ENCODE results near the gene DPP6.

Gene DPP6

DNA sequence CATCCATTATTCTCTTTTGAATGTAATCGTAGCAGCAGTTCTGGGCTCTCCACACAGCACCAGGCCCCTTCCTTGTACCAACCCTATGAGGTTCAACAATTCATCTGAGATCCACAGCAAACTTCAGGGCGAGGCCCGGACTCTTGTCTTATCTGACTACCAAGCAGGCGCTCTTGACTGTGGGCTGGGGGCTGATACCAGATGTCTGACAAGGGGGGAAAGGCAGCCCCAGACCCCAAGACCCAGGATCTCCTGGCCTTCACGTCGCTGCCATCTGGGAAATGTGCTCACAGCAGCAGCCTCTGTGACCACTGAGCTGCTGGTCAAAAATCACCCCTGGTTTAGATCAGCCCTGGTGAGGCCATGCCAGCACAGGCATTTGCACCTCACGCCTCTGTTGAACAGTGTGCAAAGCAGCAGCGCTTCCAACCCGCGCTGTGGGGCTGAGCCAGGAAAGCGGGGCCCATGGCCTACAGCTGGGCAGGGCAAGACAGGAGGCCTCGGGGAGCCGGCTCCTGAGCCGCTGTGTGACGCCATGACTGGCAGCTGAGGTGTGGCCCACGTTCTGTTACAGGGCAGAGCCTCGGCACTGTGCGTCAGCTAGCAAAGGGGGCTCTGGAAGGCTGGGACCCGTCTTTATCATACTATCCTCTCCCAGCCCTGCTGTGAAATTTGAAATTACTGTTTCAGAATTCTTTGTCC is 806.8 kb downstream of the DPP6 start:
- no peak for TF ChIP-seq EZH2phosphoT487 (IDR thresholded peaks at IDR 0.05; ENCODE audit: borderline replicate concordance)
- TF ChIP-seq, protein P1, sequence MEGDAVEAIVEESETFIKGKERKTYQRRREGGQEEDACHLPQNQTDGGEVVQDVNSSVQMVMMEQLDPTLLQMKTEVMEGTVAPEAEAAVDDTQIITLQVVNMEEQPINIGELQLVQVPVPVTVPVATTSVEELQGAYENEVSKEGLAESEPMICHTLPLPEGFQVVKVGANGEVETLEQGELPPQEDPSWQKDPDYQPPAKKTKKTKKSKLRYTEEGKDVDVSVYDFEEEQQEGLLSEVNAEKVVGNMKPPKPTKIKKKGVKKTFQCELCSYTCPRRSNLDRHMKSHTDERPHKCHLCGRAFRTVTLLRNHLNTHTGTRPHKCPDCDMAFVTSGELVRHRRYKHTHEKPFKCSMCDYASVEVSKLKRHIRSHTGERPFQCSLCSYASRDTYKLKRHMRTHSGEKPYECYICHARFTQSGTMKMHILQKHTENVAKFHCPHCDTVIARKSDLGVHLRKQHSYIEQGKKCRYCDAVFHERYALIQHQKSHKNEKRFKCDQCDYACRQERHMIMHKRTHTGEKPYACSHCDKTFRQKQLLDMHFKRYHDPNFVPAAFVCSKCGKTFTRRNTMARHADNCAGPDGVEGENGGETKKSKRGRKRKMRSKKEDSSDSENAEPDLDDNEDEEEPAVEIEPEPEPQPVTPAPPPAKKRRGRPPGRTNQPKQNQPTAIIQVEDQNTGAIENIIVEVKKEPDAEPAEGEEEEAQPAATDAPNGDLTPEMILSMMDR (conservative IDR thresholded peaks at IDR 0.05; ENCODE audit: low read length) = no peak
- Histone ChIP-seq H3K4me1 (ENCODE audit: insufficient read depth, low read length, poor library complexity, severe bottlenecking) (no peaks in the 10 kb centered on the region), H3K27me3 (ENCODE audit: insufficient read depth, low read length, poor library complexity, severe bottlenecking) (no peaks in the 10 kb centered on the region), H4K20me1 (ENCODE audit: insufficient read depth, low read length, poor library complexity, severe bottlenecking) (no peaks in the 10 kb centered on the region), H3K36me3 (ENCODE audit: insufficient read depth, low read length) (no peaks in the 10 kb centered on the region), H3K9me3 (ENCODE audit: insufficient read depth, low read depth, low read length) (no peaks in the 10 kb centered on the region; the same call in 1 of the 2 replicates), H3F3A (ENCODE audit: low read depth) (no peaks in the 10 kb centered on the region), H3K9me2 (replicated peaks; ENCODE audit: low read depth, low read length) (no peaks in the 10 kb centered on the region), H3K79me2 (ENCODE audit: insufficient read depth, low read length) (no peaks in the 10 kb centered on the region), H3K9ac (ENCODE audit: low read depth, low read length, poor library complexity, severe bottlenecking) (no peak overlapping the region), H3K4me3 (ENCODE audit: low read length, poor library complexity, severe bottlenecking) (no peak overlapping the region), H3K4me2 (ENCODE audit: low read depth, low read length, poor library complexity, severe bottlenecking) (no peak overlapping the region), H2AFZ (ENCODE audit: low read length) (no peak overlapping the region)

DNA sequence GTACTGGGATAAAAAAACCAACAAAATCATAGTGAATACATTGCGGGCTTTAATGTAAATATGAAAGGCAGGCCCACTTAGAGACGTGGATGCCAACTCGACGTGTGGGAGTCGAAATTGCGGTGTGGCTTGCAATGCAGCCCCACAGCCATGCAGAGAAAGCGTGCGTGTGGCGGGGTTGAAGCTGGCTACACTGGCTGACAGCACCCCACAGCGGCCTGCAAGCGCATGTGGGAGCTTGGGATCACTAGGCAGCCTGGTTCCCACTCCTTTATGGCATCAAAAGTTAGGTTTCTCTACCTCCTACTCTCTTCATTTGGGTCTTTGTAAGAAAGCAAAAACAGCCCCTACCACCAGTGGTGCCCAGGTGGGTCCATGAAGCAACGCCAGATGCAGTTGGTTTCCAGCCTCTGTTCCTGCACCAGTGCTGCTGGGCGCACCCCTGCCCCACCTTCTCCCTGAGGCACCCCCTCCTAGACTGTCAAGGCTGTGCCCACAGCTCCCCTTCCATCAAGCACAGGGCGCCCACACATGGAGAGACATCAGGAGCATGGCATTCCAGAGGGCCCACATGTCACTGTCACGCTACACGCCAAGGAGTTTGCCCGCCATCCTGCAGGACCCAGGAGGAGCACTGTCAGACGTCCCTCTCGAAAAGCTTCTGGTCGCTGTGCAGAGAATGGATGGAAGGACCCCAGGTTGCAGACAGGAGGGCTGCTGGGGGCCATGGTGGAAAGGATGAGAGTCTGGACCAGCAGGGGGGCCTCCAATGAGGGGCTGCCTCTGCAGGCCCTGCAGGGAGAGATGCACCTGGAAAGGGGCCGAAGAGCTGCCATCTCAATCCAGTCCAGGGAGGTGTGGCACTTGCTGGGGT is 807.8 kb downstream of the DPP6 start:
- Histone ChIP-seq H3K27me3 (ENCODE audit: insufficient read depth, low read length, poor library complexity, severe bottlenecking) (no peaks in the 10 kb centered on the region), H3K4me2 (ENCODE audit: low read depth, low read length, poor library complexity, severe bottlenecking) (no peak overlapping the region), H3F3A (ENCODE audit: low read depth) (no peaks in the 10 kb centered on the region), H3K4me3 (ENCODE audit: low read length, poor library complexity, severe bottlenecking) (no peak overlapping the region), H3K79me2 (ENCODE audit: insufficient read depth, low read length) (no peaks in the 10 kb centered on the region), H2AFZ (ENCODE audit: low read length) (no peak overlapping the region), H3K36me3 (ENCODE audit: insufficient read depth, low read length) (no peaks in the 10 kb centered on the region), H3K4me1 (ENCODE audit: insufficient read depth, low read length, poor library complexity, severe bottlenecking) (no peaks in the 10 kb centered on the region), H3K9me2 (replicated peaks; ENCODE audit: low read depth, low read length) (no peaks in the 10 kb centered on the region), H3K9me3 (ENCODE audit: insufficient read depth, low read depth, low read length) (no peaks in the 10 kb centered on the region; the same call in 1 of the 2 replicates), H4K20me1 (ENCODE audit: insufficient read depth, low read length, poor library complexity, severe bottlenecking) (no peaks in the 10 kb centered on the region), H3K9ac (ENCODE audit: low read depth, low read length, poor library complexity, severe bottlenecking) (no peak overlapping the region)
- no peak for TF ChIP-seq EZH2phosphoT487 (IDR thresholded peaks at IDR 0.05; ENCODE audit: borderline replicate concordance)

DNA sequence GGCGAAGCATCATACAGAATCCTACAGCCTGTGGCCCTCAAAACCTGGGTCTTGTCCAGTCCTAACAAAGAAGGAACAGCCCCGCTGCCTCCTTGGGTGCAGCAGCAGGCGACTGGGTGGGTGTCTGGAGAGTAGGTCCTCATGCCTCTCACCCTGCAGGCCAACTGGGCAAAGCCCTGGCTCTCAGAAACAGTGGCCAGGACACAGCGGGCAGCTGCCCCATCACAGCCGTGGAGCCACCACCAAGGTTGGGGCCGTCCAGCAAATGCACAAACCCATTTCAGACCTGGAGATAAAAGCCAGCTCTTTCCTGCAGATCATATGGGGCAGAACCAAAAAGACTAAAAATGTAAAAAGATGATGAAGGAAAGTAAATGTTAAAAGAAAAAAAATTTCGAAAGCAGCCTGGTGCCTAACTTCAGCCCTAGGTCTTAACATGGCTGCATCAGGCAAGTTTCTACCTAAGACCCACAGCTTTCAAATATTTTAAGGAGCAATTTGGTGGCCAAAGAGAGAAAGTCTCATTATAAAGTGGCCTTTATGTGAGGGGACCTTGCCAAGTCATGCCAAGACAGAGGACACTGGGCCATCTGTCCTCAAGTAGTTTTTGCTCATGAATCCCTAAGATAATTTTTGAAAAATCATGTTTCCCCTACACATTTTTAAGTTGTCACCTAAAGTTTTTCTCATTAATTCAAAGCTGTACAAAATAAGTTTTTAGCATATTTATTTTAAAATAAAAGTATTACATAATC is 808.6 kb downstream of the DPP6 start:
- Histone ChIP-seq H3K4me1 (ENCODE audit: insufficient read depth, low read length, poor library complexity, severe bottlenecking) (no peaks in the 10 kb centered on the region), H3K4me2 (ENCODE audit: low read depth, low read length, poor library complexity, severe bottlenecking) (no peak overlapping the region), H3K79me2 (ENCODE audit: insufficient read depth, low read length) (no peaks in the 10 kb centered on the region), H4K20me1 (ENCODE audit: insufficient read depth, low read length, poor library complexity, severe bottlenecking) (no peaks in the 10 kb centered on the region), H3K9me3 (ENCODE audit: insufficient read depth, low read depth, low read length) (no peaks in the 10 kb centered on the region; the same call in 1 of the 2 replicates), H3K4me3 (ENCODE audit: low read length, poor library complexity, severe bottlenecking) (no peak overlapping the region), H3K36me3 (ENCODE audit: insufficient read depth, low read length) (no peaks in the 10 kb centered on the region), H2AFZ (ENCODE audit: low read length) (no peak overlapping the region), H3K27me3 (ENCODE audit: insufficient read depth, low read length, poor library complexity, severe bottlenecking) (no peaks in the 10 kb centered on the region), H3F3A (ENCODE audit: low read depth) (no peaks in the 10 kb centered on the region), H3K9me2 (replicated peaks; ENCODE audit: low read depth, low read length) (no peaks in the 10 kb centered on the region), H3K9ac (ENCODE audit: low read depth, low read length, poor library complexity, severe bottlenecking) (no peak overlapping the region)
- TF ChIP-seq, protein P1 (conservative IDR thresholded peaks at IDR 0.05; ENCODE audit: low read length) = no peak
- TF ChIP-seq EZH2phosphoT487 (IDR thresholded peaks at IDR 0.05; ENCODE audit: borderline replicate concordance) = no peak

All from Loucy (cell line).